ENCODE results near the gene BRCA2.

BRCA2 gene

GRCh38 chr13:32391101-32391619 is 75.9 kb downstream of the BRCA2 start:
- TF ChIP-seq GATA2 (IDR thresholded peaks at IDR 0.05; ENCODE audit: low read depth, low read length): no peak
- no peak for TF ChIP-seq GATA3 (IDR thresholded peaks at IDR 0.05; ENCODE audit: low read depth, low read length)

DNA sequence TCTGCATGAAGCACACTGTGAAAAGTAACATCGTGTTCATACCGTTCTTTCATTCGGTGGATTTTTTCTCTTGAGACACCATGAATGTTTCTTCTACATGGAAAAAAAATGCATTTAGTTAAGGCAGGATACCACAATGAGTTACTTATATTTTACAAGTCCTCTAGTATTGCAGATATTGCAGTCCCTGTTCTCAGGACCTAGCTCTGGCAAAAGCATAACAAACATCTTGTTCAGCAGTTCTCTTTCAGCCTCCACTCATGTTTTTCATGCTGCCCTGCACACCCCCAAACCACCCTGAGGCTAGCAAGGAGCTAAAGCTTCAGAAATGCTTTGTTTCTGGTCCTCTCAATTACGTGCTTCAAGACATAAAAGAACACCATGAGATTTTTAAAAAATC is 87.8 kb downstream of the BRCA2 start:
- TF ChIP-seq GATA3 (IDR thresholded peaks at IDR 0.05; ENCODE audit: low read depth, low read length): no peak
- no peak for TF ChIP-seq GATA2 (IDR thresholded peaks at IDR 0.05; ENCODE audit: low read depth, low read length)

GRCh38 chr13:32407854-32408253 is 92.5 kb downstream of the BRCA2 start:
- TF ChIP-seq GATA2 (IDR thresholded peaks at IDR 0.05; ENCODE audit: low read depth, low read length) (no peak), GATA3 (IDR thresholded peaks at IDR 0.05; ENCODE audit: low read depth, low read length) (no peak)

- TF ChIP-seq GATA2 (IDR thresholded peaks at IDR 0.05; ENCODE audit: low read depth, low read length) (no peak), GATA3 (IDR thresholded peaks at IDR 0.05; ENCODE audit: low read depth, low read length) (no peak)
Measured at GRCh38 chr13:32408296-32409000, 93.1 kb downstream of the BRCA2 start.

- TF ChIP-seq GATA3 (IDR thresholded peaks at IDR 0.05; ENCODE audit: low read depth, low read length) (no peak), GATA2 (IDR thresholded peaks at IDR 0.05; ENCODE audit: low read depth, low read length) (no peak)
Measured at GRCh38 chr13:32409001-32409313, 93.6 kb downstream of the BRCA2 start.

GRCh38 chr13:32409561-32410421 is 94.5 kb downstream of the BRCA2 start:
- TF ChIP-seq GATA3 (IDR thresholded peaks at IDR 0.05; ENCODE audit: low read depth, low read length): no peak
- TF ChIP-seq GATA2 (IDR thresholded peaks at IDR 0.05; ENCODE audit: low read depth, low read length): no peak

GRCh38 chr13:32413284-32413683 is 98.0 kb downstream of the BRCA2 start:
- TF ChIP-seq GATA3 (IDR thresholded peaks at IDR 0.05; ENCODE audit: low read depth, low read length): no peak
- TF ChIP-seq GATA2 (IDR thresholded peaks at IDR 0.05; ENCODE audit: low read depth, low read length): no peak

- TF ChIP-seq GATA3 (IDR thresholded peaks at IDR 0.05; ENCODE audit: low read depth, low read length) (no peak), GATA2 (IDR thresholded peaks at IDR 0.05; ENCODE audit: low read depth, low read length) (no peak)
Measured at GRCh38 chr13:32414580-32414979, 99.3 kb downstream of the BRCA2 start.

DNA sequence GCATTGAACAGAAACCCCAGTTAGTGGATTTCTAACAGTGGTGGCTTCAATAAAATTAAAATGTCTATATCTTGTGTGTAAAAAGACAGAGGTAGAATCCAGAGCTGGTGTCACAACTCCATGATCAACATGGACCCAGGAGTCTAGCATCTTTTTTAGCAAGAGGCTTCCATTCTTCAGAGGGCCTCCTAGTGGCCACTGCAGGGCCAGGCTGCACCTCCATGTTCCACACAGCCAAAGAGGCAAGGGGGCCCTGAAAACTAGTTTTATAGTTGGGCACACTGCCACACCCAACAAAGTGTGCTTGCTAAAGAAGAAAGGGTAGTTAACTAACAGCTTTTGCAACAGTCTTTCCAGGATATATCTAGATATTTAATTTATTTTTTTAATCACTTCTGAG is 99.7 kb downstream of the BRCA2 start:
- no peak for TF ChIP-seq GATA2 (IDR thresholded peaks at IDR 0.05; ENCODE audit: low read depth, low read length)
- no peak for TF ChIP-seq GATA3 (IDR thresholded peaks at IDR 0.05; ENCODE audit: low read depth, low read length)

DNA sequence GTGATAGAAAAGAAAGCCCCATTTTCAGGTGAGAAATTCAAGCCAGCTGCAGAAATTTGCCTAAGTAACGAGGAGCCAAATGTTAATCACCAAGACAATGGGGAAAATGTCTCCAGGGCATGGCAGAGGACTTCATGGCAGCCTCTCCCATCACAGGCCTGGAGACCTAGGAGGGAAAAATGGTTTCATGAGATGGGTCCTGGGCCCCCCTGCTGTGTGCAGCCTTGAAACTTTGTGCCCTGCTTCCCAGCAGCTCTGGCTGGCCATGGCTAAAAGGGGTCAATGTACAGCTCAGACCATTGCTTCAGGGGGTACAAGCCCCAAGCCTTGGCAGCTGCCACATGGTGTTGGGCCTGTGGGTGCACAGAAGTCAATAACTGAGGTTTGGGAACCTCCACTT is 102.7 kb downstream of the BRCA2 start:
- no peak for TF ChIP-seq GATA3 (IDR thresholded peaks at IDR 0.05; ENCODE audit: low read depth, low read length)
- TF ChIP-seq GATA2 (IDR thresholded peaks at IDR 0.05; ENCODE audit: low read depth, low read length): no peak

- TF ChIP-seq GATA2 (IDR thresholded peaks at IDR 0.05; ENCODE audit: low read depth, low read length) (no peak), GATA3 (IDR thresholded peaks at IDR 0.05; ENCODE audit: low read depth, low read length) (no peak)
Measured at GRCh38 chr13:32419862-32420261, 104.6 kb downstream of the BRCA2 start.

GRCh38 chr13:32423592-32423991 is 108.3 kb downstream of the BRCA2 start:
- no peak for TF ChIP-seq GATA2 (IDR thresholded peaks at IDR 0.05; ENCODE audit: low read depth, low read length)
- TF ChIP-seq GATA3 (IDR thresholded peaks at IDR 0.05; ENCODE audit: low read depth, low read length): no peak

DNA sequence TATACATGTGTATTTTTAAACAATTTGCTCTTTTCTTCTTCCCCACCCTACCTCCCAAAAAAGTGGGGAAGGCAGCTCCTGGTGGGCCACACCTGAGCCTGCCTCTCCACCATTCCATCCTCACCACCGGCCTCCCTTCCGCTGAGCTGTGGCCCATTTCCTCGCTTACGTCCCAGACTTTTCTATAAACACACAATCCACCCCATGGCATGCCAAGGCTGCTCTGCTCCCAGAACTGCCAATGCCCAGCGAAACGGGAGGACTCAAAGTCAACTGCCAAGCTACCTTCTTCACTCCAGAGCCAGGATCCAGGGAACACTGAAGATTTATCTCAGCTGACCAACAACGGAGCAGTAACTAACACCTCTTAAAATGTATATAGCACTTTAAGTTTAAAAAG is 109.8 kb downstream of the BRCA2 start:
- TF ChIP-seq GATA2 (IDR thresholded peaks at IDR 0.05; ENCODE audit: low read depth, low read length): no peak
- no peak for TF ChIP-seq GATA3 (IDR thresholded peaks at IDR 0.05; ENCODE audit: low read depth, low read length)

- TF ChIP-seq GATA2 (IDR thresholded peaks at IDR 0.05; ENCODE audit: low read depth, low read length) (no peak), GATA3 (IDR thresholded peaks at IDR 0.05; ENCODE audit: low read depth, low read length) (no peak)
Measured at GRCh38 chr13:32426191-32426989, 111.1 kb downstream of the BRCA2 start.

Data from SH-SY5Y (cell line).